HG03457 (cell line): ENCODE measurements around the gene UBA1.

Experiments
- ATAC-seq: cut with Tn5 transposase; IDR thresholded peaks from one replicate; pipeline ENCODE4 v1.9.1; 2021; ENCODE audit warnings: moderate number of reproducible peaks; ENCODE audit not compliant: unreplicated experiment

Gene UBA1

DNA sequence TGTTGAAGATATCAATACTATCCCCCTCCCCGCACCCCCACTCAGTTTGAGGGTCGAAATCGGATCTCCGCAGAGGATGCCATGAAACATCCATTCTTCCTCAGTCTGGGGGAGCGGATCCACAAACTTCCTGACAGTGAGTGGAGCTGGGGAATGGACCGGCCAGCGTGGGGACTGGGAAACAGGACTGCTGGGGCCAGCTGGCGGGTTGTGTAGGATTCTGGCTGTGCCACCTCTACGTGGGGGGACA, 33.6 kb downstream of the UBA1 start:
- no peak for ATAC-seq

- no peak for ATAC-seq
Observed at GRCh38 chrX:47228550-47229270, 35.1 kb downstream of the UBA1 start.

GRCh38 chrX:47229427-47229826, 35.8 kb downstream of the UBA1 start:
- no peak for ATAC-seq

GRCh38 chrX:47230136-47230868, 36.7 kb downstream of the UBA1 start:
- no peak for ATAC-seq

- no peak for ATAC-seq
Observed at GRCh38 chrX:47231167-47231566, 37.5 kb downstream of the UBA1 start.

GRCh38 chrX:47232197-47232802, 38.7 kb downstream of the UBA1 start:
- ATAC-seq, result no peak

- ATAC-seq, result peak; percentile 3
Observed at GRCh38 chrX:47232803-47233332, 39.2 kb downstream of the UBA1 start, which contains the start of gene USP11. TSS of gene USP11 (plus strand) at chrX:47233009. CDS start at chrX:47233044, 35 bp downstream.

DNA sequence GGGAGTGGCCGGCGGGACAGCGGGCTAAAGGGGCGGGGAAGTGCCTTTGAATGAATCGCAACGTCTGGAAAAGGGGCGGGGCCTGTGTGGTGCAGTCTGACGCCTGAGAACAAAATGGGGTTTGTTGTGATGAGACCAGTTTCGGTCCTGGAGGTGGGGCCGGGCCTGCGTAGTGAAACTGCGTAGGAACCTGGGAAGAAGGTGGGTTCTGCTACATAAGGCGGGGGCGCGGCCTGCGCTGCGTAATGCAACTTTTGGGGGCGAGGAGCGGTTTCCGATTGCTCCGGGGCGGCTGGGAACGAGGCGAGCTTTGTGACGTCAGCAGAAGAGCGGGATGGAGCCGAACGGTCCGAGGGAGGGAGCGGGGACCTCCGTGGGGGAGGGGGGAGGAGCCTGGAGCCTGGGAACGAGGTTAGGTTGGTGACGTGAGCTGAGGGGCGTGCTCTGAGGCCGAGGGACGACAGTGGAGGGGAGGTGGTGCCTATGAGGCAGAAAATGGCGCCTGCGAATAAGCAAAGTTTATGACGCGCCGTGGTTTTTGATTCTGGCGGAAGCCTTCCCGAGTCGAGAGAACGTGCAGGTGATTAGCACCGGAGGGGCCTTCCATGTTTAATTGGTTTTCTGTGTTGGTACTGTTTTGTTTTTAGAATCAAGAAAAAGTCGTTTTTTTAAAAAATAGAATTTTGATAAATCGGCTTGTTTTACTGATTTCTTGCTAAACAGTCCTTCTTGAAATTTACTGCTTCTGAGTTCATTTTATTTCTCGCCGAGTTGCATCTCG, 39.9 kb downstream of the UBA1 start:
- peak; percentile 69 for ATAC-seq

DNA sequence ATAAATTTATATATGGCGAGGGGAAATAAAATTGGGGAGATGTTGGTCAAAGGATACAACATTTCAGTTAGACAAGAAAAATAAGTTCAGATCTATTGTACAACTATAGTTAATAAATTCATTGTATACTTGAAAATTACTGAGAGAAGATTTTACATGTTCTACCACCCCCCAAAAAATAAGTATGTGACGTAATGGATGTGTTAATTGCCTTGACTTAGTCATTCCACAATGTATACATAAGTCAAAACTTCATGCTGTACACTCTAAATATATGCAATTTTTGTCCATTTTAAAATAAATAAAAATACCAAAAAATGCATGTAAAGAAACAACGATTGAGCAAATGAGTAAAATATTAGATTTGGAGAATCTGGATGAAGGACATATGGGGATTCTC, 41.0 kb downstream of the UBA1 start:
- no peak for ATAC-seq

- no peak for ATAC-seq
Observed at GRCh38 chrX:47235691-47236103, 42.1 kb downstream of the UBA1 start.

GRCh38 chrX:47239199-47239598, 45.6 kb downstream of the UBA1 start:
- no peak for ATAC-seq

- ATAC-seq, result no peak
Observed at GRCh38 chrX:47239898-47240545, 46.4 kb downstream of the UBA1 start.

DNA sequence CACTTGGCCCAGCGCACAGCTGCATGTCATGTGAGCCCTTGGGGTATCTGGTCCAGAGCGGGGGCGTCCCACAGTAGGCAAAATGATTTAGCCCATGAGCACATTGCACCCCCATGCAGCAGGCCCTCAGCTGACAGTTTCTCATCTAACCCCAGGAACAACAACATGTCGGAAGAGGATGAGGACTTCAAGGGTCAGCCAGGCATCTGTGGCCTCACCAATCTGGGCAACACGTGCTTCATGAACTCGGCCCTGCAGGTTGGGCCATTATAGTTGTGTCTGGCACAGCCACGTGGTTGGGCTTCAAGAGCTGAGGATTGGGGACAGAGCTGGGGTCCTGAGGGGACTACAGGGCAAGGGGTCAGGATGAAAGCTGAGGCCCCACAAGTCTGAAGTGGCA, 47.0 kb downstream of the UBA1 start:
- ATAC-seq, result no peak

DNA sequence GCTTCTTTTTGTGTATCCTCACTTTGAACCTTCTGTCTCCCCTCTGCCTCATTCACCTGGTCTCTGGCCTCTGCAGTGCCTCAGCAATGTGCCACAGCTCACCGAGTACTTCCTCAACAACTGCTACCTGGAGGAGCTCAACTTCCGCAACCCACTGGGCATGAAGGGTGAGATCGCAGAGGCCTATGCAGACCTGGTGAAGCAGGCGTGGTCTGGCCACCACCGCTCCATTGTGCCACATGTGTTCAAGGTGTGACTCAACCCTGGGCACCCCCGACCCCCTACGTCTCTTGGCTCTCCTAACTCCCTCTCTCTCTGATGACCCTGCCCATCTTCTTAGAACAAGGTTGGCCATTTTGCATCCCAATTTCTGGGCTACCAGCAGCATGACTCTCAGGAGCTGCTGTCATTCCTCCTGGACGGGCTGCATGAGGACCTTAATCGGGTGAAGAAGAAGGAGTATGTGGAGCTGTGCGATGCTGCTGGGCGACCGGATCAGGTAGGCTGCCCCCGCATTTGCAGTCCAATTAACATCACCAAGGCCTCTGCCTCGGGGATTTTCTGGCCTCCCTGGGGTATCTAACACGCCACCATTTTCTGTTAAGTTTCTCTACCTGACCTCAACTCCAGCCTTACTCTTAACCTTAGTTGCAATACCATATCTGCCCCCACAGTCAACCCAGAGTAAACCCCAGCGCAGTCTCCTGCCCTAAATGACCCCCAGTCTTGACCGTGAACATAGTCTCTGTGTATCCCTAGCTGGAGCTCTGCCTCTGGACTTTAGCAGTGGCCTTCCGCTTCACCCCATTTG, 47.8 kb downstream of the UBA1 start:
- ATAC-seq, result no peak

GRCh38 chrX:47242321-47242720, 48.7 kb downstream of the UBA1 start:
- ATAC-seq, result no peak

- ATAC-seq, result no peak
Observed at GRCh38 chrX:47243351-47243750, 49.7 kb downstream of the UBA1 start.

GRCh38 chrX:47244676-47245075, 51.0 kb downstream of the UBA1 start:
- ATAC-seq, result no peak

GRCh38 chrX:47245156-47245555, 51.5 kb downstream of the UBA1 start:
- no peak for ATAC-seq

DNA sequence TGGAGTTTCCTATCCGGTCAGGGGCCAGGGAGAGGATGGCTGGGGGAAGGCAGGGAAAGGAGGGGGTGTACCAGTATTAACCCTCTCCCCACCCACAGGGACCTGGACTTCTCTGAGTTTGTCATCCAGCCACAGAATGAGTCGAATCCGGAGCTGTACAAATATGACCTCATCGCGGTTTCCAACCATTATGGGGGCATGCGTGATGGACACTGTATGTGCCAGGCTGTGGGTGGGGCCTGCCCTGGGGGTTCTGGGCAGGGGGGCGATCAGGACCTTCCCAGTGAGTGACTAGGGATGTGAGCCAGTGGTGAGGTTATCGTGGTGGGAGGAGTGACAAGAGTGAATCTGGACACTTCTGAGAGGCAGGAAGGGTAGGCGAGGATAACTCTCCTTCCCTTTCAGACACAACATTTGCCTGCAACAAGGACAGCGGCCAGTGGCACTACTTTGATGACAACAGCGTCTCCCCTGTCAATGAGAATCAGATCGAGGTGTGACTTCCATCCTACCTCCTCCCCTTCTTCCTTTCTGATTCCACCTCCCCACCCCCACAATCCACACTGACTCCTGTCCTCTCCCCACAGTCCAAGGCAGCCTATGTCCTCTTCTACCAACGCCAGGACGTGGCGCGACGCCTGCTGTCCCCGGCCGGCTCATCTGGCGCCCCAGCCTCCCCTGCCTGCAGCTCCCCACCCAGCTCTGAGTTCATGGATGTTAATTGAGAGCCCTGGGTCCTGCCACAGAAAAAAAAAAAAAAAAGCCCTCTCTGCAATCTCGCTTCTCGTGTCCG, 53.8 kb downstream of the UBA1 start:
- ATAC-seq, result no peak
